ENCODE data around the gene PLXNB2.

Gene PLXNB2

DNA sequence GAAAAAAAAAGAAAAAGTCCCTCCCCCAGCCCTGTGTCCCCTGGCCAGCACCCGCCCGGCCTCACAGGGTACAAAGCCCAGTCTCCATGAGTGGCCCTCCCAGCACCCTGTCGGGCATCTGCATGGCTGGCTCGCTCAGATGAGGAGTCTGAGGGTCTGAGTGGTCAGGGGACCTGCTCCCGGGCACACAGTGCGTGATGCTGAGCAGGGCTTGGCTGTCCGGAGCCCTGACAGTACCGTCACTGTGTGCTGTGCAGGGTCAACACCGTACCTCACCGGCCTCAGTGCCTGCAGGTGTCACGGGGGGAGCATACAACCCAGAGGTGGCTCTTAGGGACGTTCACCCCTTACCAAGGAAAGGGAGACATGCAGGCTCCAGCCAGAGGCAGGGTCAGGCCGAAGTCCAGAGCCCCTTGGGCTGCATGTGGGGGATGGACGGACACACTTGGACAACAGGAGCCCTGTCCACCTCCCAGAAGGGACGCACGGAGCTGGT is 3.6 kb upstream of the PLXNB2 start:
- H4K12ac ChIP-seq (ENCODE audit: low read depth, low read length), result no peak overlapping the region
- no peak overlapping the region for H3K4me2 ChIP-seq (ENCODE audit: low read length)
- H3K9me3 ChIP-seq (ENCODE audit: insufficient read depth, low read depth, low read length), result no peaks in the 10 kb centered on the region
- H3K18ac ChIP-seq (ENCODE audit: low read length), result no peak overlapping the region
- no peaks in the 10 kb centered on the region for H3K36me3 ChIP-seq (ENCODE audit: control insufficient read depth in 1 of 2, insufficient read depth in 2 of 2, low read length in 2 of 2)
- no peak for DNase-seq
- peaks cover 16% of the 10 kb centered on the region in 2 experiments for H3K4me1 ChIP-seq (ENCODE audit: control insufficient read depth in 1 of 2, insufficient read depth in 2 of 2, low read length in 2 of 2)
- no peak overlapping the region for H2BK5ac ChIP-seq (ENCODE audit: low read depth, low read length, poor library complexity)
- H2AFZ ChIP-seq (ENCODE audit: insufficient read depth, low read length, poor library complexity), result no peak overlapping the region
- no peak overlapping the region for H3K9ac ChIP-seq (ENCODE audit: low read length)
- peaks cover 19% of the 10 kb centered on the region for H3K79me1 ChIP-seq (ENCODE audit: low read length)
- no peak overlapping the region for H2BK12ac ChIP-seq (ENCODE audit: low read length)
- no peak overlapping the region for H3K27ac ChIP-seq (ENCODE audit: low read depth, low read length)
- H3K23ac ChIP-seq (ENCODE audit: low read length), result no peak overlapping the region
- no peak overlapping the region for H4K8ac ChIP-seq (ENCODE audit: low read depth, low read length)
- H2BK120ac ChIP-seq (ENCODE audit: insufficient read depth, low read length, poor library complexity), result no peak overlapping the region
- H3K4me3 ChIP-seq (ENCODE audit: low read depth, low read length), result no peak overlapping the region
- H2AK5ac ChIP-seq (ENCODE audit: low read length), result no peak overlapping the region
- no peaks in the 10 kb centered on the region for H3K27me3 ChIP-seq (ENCODE audit: insufficient read depth, low read length)
- no peak overlapping the region for H4K91ac ChIP-seq (ENCODE audit: low read depth, low read length)
- no peak overlapping the region for H3K4ac ChIP-seq (ENCODE audit: low read depth, low read length)
- no CpG with 5 or more reads among the region's 16 CpGs for WGBS (ENCODE audit: extremely low coverage, insufficient coverage, insufficient read length)
- peaks cover 10% of the 10 kb centered on the region for H3K79me2 ChIP-seq (ENCODE audit: control insufficient read depth, insufficient read depth, low read length, poor library complexity)
- H3K14ac ChIP-seq (ENCODE audit: low read length), result no peak overlapping the region

GRCh38 chr22:50310031-50310722 is 2.7 kb upstream of the PLXNB2 start:
- peaks cover 10% of the 10 kb centered on the region for H3K79me2 ChIP-seq (ENCODE audit: control insufficient read depth, insufficient read depth, low read length, poor library complexity)
- no peak overlapping the region for H3K23ac ChIP-seq (ENCODE audit: low read length)
- no peak overlapping the region for H2BK12ac ChIP-seq (ENCODE audit: low read length)
- no peak overlapping the region for H3K4me3 ChIP-seq (ENCODE audit: low read depth, low read length)
- H3K14ac ChIP-seq (ENCODE audit: low read length), result no peak overlapping the region
- no peaks in the 10 kb centered on the region for H3K9me3 ChIP-seq (ENCODE audit: insufficient read depth, low read depth, low read length)
- no peak overlapping the region for H4K91ac ChIP-seq (ENCODE audit: low read depth, low read length)
- H2BK120ac ChIP-seq (ENCODE audit: insufficient read depth, low read length, poor library complexity), result no peak overlapping the region
- H3K18ac ChIP-seq (ENCODE audit: low read length), result no peak overlapping the region
- H3K79me1 ChIP-seq (ENCODE audit: low read length), result peaks cover 26% of the 10 kb centered on the region
- no peak overlapping the region for H3K4ac ChIP-seq (ENCODE audit: low read depth, low read length)
- H2AFZ ChIP-seq (ENCODE audit: insufficient read depth, low read length, poor library complexity), result no peak overlapping the region
- H2BK5ac ChIP-seq (ENCODE audit: low read depth, low read length, poor library complexity), result no peak overlapping the region
- DNase-seq, result peak in 1 of 2 donors; percentile 54
- no CpG with 5 or more reads among the region's 21 CpGs for WGBS (ENCODE audit: extremely low coverage, insufficient coverage, insufficient read length)
- H4K8ac ChIP-seq (ENCODE audit: low read depth, low read length), result no peak overlapping the region
- no peak overlapping the region for H3K27ac ChIP-seq (ENCODE audit: low read depth, low read length)
- no peaks in the 10 kb centered on the region for H3K27me3 ChIP-seq (ENCODE audit: insufficient read depth, low read length)
- no peak overlapping the region for H4K12ac ChIP-seq (ENCODE audit: low read depth, low read length)
- H2AK5ac ChIP-seq (ENCODE audit: low read length), result no peak overlapping the region
- H3K9ac ChIP-seq (ENCODE audit: low read length), result no peak overlapping the region
- no peak overlapping the region for H3K4me2 ChIP-seq (ENCODE audit: low read length)
- no peaks in the 10 kb centered on the region for H3K36me3 ChIP-seq (ENCODE audit: control insufficient read depth in 1 of 2, insufficient read depth in 2 of 2, low read length in 2 of 2)
- peaks cover 23% of the 10 kb centered on the region in 2 experiments for H3K4me1 ChIP-seq (ENCODE audit: control insufficient read depth in 1 of 2, insufficient read depth in 2 of 2, low read length in 2 of 2)

DNA sequence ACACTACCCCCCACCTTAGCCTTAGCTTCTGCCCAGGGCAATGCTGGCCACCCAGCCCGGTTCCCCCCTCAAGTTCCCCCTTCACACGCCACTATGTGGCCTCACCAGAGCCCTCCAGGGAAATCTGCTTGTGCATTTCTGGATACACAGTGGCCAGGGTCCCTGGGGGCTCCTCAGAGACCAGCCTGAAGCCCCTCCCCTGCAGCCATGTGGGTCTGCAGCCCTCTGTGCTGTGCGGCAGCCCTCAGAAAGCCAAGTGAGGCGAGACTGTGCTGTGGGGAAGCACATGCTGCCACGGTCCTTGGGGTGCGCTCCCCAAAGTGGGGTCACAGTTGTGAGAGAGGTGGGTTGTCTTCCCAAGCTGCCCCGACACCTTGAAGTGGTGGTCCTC is 2.1 kb upstream of the PLXNB2 start:
- no peaks in the 10 kb centered on the region for H3K27me3 ChIP-seq (ENCODE audit: insufficient read depth, low read length)
- no peak overlapping the region for H3K9ac ChIP-seq (ENCODE audit: low read length)
- H2BK5ac ChIP-seq (ENCODE audit: low read depth, low read length, poor library complexity), result no peak overlapping the region
- peaks cover 28% of the 10 kb centered on the region for H3K79me1 ChIP-seq (ENCODE audit: low read length)
- H2AFZ ChIP-seq (ENCODE audit: insufficient read depth, low read length, poor library complexity), result no peak overlapping the region
- H2BK12ac ChIP-seq (ENCODE audit: low read length), result no peak overlapping the region
- no peak for DNase-seq
- peaks cover 25 to 28% of the 10 kb centered on the region in 2 experiments for H3K4me1 ChIP-seq (ENCODE audit: control insufficient read depth in 1 of 2, insufficient read depth in 2 of 2, low read length in 2 of 2)
- no peak overlapping the region for H3K23ac ChIP-seq (ENCODE audit: low read length)
- peaks cover 0 to 3% of the 10 kb centered on the region in 2 experiments for H3K36me3 ChIP-seq (ENCODE audit: control insufficient read depth in 1 of 2, insufficient read depth in 2 of 2, low read length in 2 of 2)
- WGBS (ENCODE audit: extremely low coverage, insufficient coverage, insufficient read length), result no CpG with 5 or more reads among the region's 7 CpGs
- H2BK120ac ChIP-seq (ENCODE audit: insufficient read depth, low read length, poor library complexity), result no peak overlapping the region
- no peak overlapping the region for H3K4me3 ChIP-seq (ENCODE audit: low read depth, low read length)
- no peak overlapping the region for H4K12ac ChIP-seq (ENCODE audit: low read depth, low read length)
- peaks cover 12% of the 10 kb centered on the region for H3K79me2 ChIP-seq (ENCODE audit: control insufficient read depth, insufficient read depth, low read length, poor library complexity)
- no peak overlapping the region for H4K91ac ChIP-seq (ENCODE audit: low read depth, low read length)
- H3K27ac ChIP-seq (ENCODE audit: low read depth, low read length), result no peak overlapping the region
- no peak overlapping the region for H3K14ac ChIP-seq (ENCODE audit: low read length)
- no peak overlapping the region for H2AK5ac ChIP-seq (ENCODE audit: low read length)
- no peak overlapping the region for H3K4me2 ChIP-seq (ENCODE audit: low read length)
- no peak overlapping the region for H3K18ac ChIP-seq (ENCODE audit: low read length)
- H4K8ac ChIP-seq (ENCODE audit: low read depth, low read length), result no peak overlapping the region
- no peaks in the 10 kb centered on the region for H3K9me3 ChIP-seq (ENCODE audit: insufficient read depth, low read depth, low read length)
- no peak overlapping the region for H3K4ac ChIP-seq (ENCODE audit: low read depth, low read length)

DNA sequence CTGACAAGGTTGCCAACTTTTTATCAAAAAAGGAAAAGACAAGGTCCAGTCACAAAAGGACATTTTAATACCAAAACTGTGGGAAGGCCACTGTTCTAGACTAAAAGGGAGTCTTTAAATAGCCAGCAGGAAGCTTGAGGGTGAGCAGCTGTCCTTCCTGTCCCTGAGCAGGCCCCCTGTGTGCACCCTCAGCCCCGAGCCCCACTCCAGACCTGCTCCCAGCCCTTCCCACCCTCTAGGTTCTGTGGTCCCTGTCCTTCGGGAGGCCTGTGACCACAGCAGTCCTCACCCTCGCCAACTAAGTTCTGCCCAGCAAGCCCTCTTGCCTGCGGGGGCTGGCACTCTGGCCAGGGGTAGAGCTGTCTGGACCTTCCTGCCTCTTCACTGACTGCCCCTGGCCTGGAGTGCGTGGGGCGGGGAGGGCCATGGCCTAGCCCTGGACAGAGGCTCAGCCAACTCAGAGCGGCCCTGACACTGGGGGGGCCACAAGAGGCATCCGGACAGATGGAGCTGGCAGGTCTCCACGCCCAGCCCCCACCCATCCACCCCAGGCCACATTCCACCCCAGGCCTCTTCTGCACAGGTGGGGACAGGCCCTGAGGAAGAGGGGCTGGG is 1.6 kb upstream of the PLXNB2 start:
- no peak for DNase-seq
- H2AK5ac ChIP-seq (ENCODE audit: low read length), result no peak overlapping the region
- no CpG with 5 or more reads among the region's 9 CpGs for WGBS (ENCODE audit: extremely low coverage, insufficient coverage, insufficient read length)

More for the DNA sequence above, 1.6 kb upstream of the PLXNB2 start:
- Histone ChIP-seq H3K79me1 (ENCODE audit: low read length) (peaks cover 28% of the 10 kb centered on the region), H2BK5ac (ENCODE audit: low read depth, low read length, poor library complexity) (no peak overlapping the region), H4K8ac (ENCODE audit: low read depth, low read length) (no peak overlapping the region), H2AFZ (ENCODE audit: insufficient read depth, low read length, poor library complexity) (peak overlapping the region; percentile 8), H3K36me3 (ENCODE audit: control insufficient read depth in 1 of 2, insufficient read depth in 2 of 2, low read length in 2 of 2) (peaks cover 0 to 3% of the 10 kb centered on the region in 2 experiments), H3K9me3 (ENCODE audit: insufficient read depth, low read depth, low read length) (no peaks in the 10 kb centered on the region), H4K91ac (ENCODE audit: low read depth, low read length) (no peak overlapping the region), H2BK12ac (ENCODE audit: low read length) (no peak overlapping the region), H3K27me3 (ENCODE audit: insufficient read depth, low read length) (no peaks in the 10 kb centered on the region), H3K23ac (ENCODE audit: low read length) (no peak overlapping the region), H2BK120ac (ENCODE audit: insufficient read depth, low read length, poor library complexity) (no peak overlapping the region), H3K27ac (ENCODE audit: low read depth, low read length) (peak overlapping the region; percentile 20), H3K4ac (ENCODE audit: low read depth, low read length) (no peak overlapping the region), H3K4me3 (ENCODE audit: low read depth, low read length) (no peak overlapping the region), H3K79me2 (ENCODE audit: control insufficient read depth, insufficient read depth, low read length, poor library complexity) (peaks cover 12% of the 10 kb centered on the region), H4K12ac (ENCODE audit: low read depth, low read length) (no peak overlapping the region), H3K9ac (ENCODE audit: low read length) (no peak overlapping the region), H3K4me2 (ENCODE audit: low read length) (no peak overlapping the region), H3K4me1 (ENCODE audit: control insufficient read depth in 1 of 2, insufficient read depth in 2 of 2, low read length in 2 of 2) (peaks cover 26 to 28% of the 10 kb centered on the region in 2 experiments), H3K14ac (ENCODE audit: low read length) (no peak overlapping the region), H3K18ac (ENCODE audit: low read length) (no peak overlapping the region)

All from trophoblast cell (in vitro differentiated cells and primary cell).